Measurements from ENCODE around the gene FAAH. TPM values are rescaled to one million over a fixed set of nuclear protein-coding genes. Genes with fewer than 3 reads are reported as not detected.

The FAAH gene
- total and polyA plus RNA-seq, 2 of the 4 experiments (the other 2 are of a cell fraction), result under 0.01 to 0.19 TPM

DNA sequence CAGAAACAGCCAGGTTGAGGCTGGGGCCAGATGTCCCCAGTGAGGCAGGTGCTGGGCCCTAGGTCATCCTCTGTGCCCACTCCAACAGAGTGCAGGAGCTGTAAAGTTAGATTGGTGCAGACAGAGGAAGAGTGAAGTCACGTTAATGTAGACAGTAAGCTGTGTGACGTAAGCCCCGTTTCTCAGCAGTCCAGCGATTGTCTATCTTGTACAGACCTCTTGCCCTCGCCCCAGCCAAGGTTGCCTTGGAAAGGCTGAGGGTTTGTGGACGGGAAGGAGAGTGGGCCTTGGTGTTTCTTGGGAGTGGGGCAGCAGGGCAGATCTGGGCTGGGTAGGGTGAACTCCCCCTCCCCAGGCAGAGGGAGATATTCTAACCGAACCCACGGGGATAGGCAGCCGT lies 13.5 kb downstream of the FAAH start:
- dilution Hi-C loops (cut with HindIII; ENCODE audit: low sequenced_read_pairs, unreplicated experiment), result no loop called here
- BruUV-seq (replicated peaks), result no TSS peak

More for the DNA sequence above, 13.5 kb downstream of the FAAH start:
- no peak for ATAC-seq (ENCODE audit: low read depth)
- Histone ChIP-seq H3K56ac (ENCODE audit: extremely low read depth, insufficient read depth, low read length) (no peak overlapping the region), H3K4me2 (ENCODE audit: low read depth, low read length) (no peak overlapping the region), H2BK120ac (ENCODE audit: low read depth, low read length) (no peak overlapping the region), H3K9ac (ENCODE audit: low read depth, low read length) (no peak overlapping the region), H2AFZ (replicated peaks; ENCODE audit: low read length, poor library complexity) (peak overlapping the region; percentile 2), H4K5ac (ENCODE audit: low read depth, low read length) (no peak overlapping the region), H3K9me3 (ENCODE audit: control insufficient read depth, insufficient read depth, low read length) (no peaks in the 10 kb centered on the region), H3K4ac (ENCODE audit: low read depth, low read length) (no peak overlapping the region), H3K27ac (ENCODE audit: insufficient read depth, low read length) (no peak overlapping the region), H3K18ac (ENCODE audit: low read depth, low read length) (no peak overlapping the region), H3K9me1 (ENCODE audit: insufficient read depth, low read length) (0 out of 2 replicates have a peak, but pooled peaks cover 3% of the 10 kb centered on the region), H2BK15ac (ENCODE audit: low read depth, low read length) (no peak overlapping the region), H3K14ac (replicated peaks; ENCODE audit: low read depth, low read length) (no peak overlapping the region), H3K27me3 (ENCODE audit: control insufficient read depth, insufficient read depth, low read length) (peaks cover 17% of the 10 kb centered on the region; the same call in 1 of the 2 replicates), H3K36me3 (ENCODE audit: control insufficient read depth, insufficient read depth, low read length) (no peaks in the 10 kb centered on the region), H3K23ac (ENCODE audit: low read depth, low read length) (no peak overlapping the region), H2AK5ac (ENCODE audit: low read depth, low read length) (no peak overlapping the region), H4K8ac (ENCODE audit: low read depth in 2 of 2, low read length in 2 of 2) (no peak overlapping the region), H3K4me1 (ENCODE audit: control insufficient read depth, insufficient read depth, low read length) (no peaks in the 10 kb centered on the region; the same call in 1 of the 2 replicates), H2AK9ac (replicated peaks; ENCODE audit: low read depth, low read length, poor library complexity) (no peak overlapping the region), H2BK20ac (ENCODE audit: low read depth, low read length) (no peak overlapping the region), H4K91ac (ENCODE audit: insufficient read depth, low read depth, low read length) (no peak overlapping the region), H4K20me1 (ENCODE audit: insufficient read depth, low read length) (no peaks in the 10 kb centered on the region), H3K79me1 (ENCODE audit: low read depth in 1 of 2, low read length in 2 of 2) (no peaks in the 10 kb centered on the region), H3K4me3 (ENCODE audit: insufficient read depth, low read depth, low read length) (no peak overlapping the region), H2BK5ac (ENCODE audit: low read depth, low read length, poor library complexity, severe bottlenecking) (no peak overlapping the region)
- CTCF ChIA-PET, result no interaction called here
- in situ Hi-C loops (cut with MboI; ENCODE audit: low sequenced_read_pairs) (loop anchor here (5.0 to 25.0 kb wide), 2 partner anchors 120 to 305 kb away; partner anchors contain the start of gene EFCAB14), intact Hi-C loops (cut with micrococcal nuclease) (loop anchor here (10.0 kb wide), 1 partner anchor 767 kb away; no protein-coding TSS in a partner anchor)
- WGBS, 2 experiments (ENCODE audit: extremely low coverage in 2 of 2, insufficient read length in 1 of 2), result 90% methylated on average over 2 of the region's 9 CpGs; no CpG with 5 or more reads in 1 of the 2 experiments
- POLR2A ChIA-PET (ENCODE audit: unreplicated experiment), result no interaction called here
- TF ChIP-seq RAD21 (IDR thresholded peaks at IDR 0.05; ENCODE audit: low read length), result no peak
- TF ChIP-seq POLR2A (IDR thresholded peaks at IDR 0.05; ENCODE audit: low read depth, low read length), result no peak
- TF ChIP-seq CEBPB (IDR thresholded peaks at IDR 0.05; ENCODE audit: low read depth, low read length), result no peak
- TF ChIP-seq, protein P1, sequence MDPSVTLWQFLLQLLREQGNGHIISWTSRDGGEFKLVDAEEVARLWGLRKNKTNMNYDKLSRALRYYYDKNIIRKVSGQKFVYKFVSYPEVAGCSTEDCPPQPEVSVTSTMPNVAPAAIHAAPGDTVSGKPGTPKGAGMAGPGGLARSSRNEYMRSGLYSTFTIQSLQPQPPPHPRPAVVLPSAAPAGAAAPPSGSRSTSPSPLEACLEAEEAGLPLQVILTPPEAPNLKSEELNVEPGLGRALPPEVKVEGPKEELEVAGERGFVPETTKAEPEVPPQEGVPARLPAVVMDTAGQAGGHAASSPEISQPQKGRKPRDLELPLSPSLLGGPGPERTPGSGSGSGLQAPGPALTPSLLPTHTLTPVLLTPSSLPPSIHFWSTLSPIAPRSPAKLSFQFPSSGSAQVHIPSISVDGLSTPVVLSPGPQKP (IDR thresholded peaks at IDR 0.05; ENCODE audit: borderline replicate concordance, low read depth, low read length), result no peak
- TF ChIP-seq RFX5 (IDR thresholded peaks at IDR 0.05; ENCODE audit: low read depth, low read length), result no peak
- no peak for TF ChIP-seq RCOR1 (IDR thresholded peaks at IDR 0.05; ENCODE audit: insufficient replicate concordance, low read length)
- no peak for TF ChIP-seq SMC3 (IDR thresholded peaks at IDR 0.05; ENCODE audit: low read depth, low read length)
- TF ChIP-seq, protein P2, sequence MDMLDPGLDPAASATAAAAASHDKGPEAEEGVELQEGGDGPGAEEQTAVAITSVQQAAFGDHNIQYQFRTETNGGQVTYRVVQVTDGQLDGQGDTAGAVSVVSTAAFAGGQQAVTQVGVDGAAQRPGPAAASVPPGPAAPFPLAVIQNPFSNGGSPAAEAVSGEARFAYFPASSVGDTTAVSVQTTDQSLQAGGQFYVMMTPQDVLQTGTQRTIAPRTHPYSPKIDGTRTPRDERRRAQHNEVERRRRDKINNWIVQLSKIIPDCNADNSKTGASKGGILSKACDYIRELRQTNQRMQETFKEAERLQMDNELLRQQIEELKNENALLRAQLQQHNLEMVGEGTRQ (IDR thresholded peaks at IDR 0.05; ENCODE audit: low read depth, low read length), result no peak
- TF ChIP-seq MAZ (IDR thresholded peaks at IDR 0.05; ENCODE audit: borderline replicate concordance, low read depth, low read length), result no peak
- no peak for TF ChIP-seq MXI1 (IDR thresholded peaks at IDR 0.05; ENCODE audit: borderline replicate concordance, low read depth, low read length)
- no peak for TF ChIP-seq CHD1 (IDR thresholded peaks at IDR 0.05; ENCODE audit: low read depth, low read length)
- no peak for DNase-seq
